Uterus (tissue), 2 donors: ENCODE measurements around the gene HCFC1R1.

Experiments used
- CTCF ChIP-seq, 4 experiments: fragments of 200-600 bp in 2 of 4; fragments of 450-650 bp in 2 of 4; sonication (generic) in 2 of 4; IDR thresholded peaks; one replicate each; pipeline ENCODE4 v1.5.1; 2016 to 2019; ENCODE audit warnings: antibody characterized with exemption in 4 of 4, mild to moderate bottlenecking in 2 of 4, moderate library complexity in 1 of 4
- POLR2A ChIP-seq, 2 donors: fragments of 450-650 bp; IDR thresholded peaks; one replicate each; pipeline ENCODE4 v1.6.1; 2016; ENCODE audit warnings: antibody characterized with exemption in 2 of 2, mild to moderate bottlenecking in 1 of 2, moderate library complexity in 1 of 2

GRCh38 chr16:3013491-3013951, 10.2 kb downstream of the HCFC1R1 start:
- TF ChIP-seq CTCF (IDR thresholded peaks at IDR 0.05) (no peak), POLR2A (IDR thresholded peaks at IDR 0.05) (no peak)
